HCT116 (cell line): ENCODE data around the gene SLC52A1. TPM values are rescaled to one million over a fixed set of nuclear protein-coding genes. Genes with fewer than 3 reads are reported as not detected.

Experiments
- ATAC-seq: fragments of 200-7000 bp; cut with Tn5 transposase; 2 replicates; pipeline ENCODE4 v1.9.1; 2020; ENCODE audit warnings: mild to moderate bottlenecking, moderate library complexity
- BruUV-seq: library from RNA; stranded (reverse); fragments of 400-500 nt; replicated peaks from 2 replicates; lab custom pipeline; 2021; lab: Mats Ljungman, UMichigan
- CTCF ChIA-PET: fragments of 300-600 bp; sonication (Branson Sonifier 250); formaldehyde crosslinking; loops from one replicate; lab custom pipeline; 2021; ENCODE audit warnings: antibody characterized with exemption; lab: Charles Lee
- POLR2A ChIA-PET: fragments of 300-600, 350-600 bp; sonication (Branson Sonifier 250); formaldehyde crosslinking; loops from one replicate; lab custom pipeline; 2021; ENCODE audit warnings: antibody characterized with exemption; lab: Charles Lee
- RAD21 ChIA-PET, 2 experiments: fragments of 300-600 bp; sonication (Branson Sonifier 250); formaldehyde crosslinking; loops; one replicate each; lab custom pipeline; 2023; ENCODE audit warnings: low total read pairs in 2 of 2; ENCODE audit not compliant: uncharacterized antibody in 2 of 2, unreplicated experiment in 2 of 2, low non-redundant PET in 1 of 2; lab: Charles Lee
- DNase-seq: peaks from one replicate; pipeline ENCODE4 v3.0.0-alpha.2; 2010; ENCODE audit warnings: low read depth, low spot score
- H2AFZ ChIP-seq: fragments of 200-600 bp; shearing (Covaris generic), sonication (generic); 2 replicates; pipeline ENCODE4 v1.6.1; 2017; ENCODE audit warnings: low read depth, mixed run types, mixed read lengths, antibody characterized with exemption, low read length; ENCODE audit not compliant: poor library complexity, severe bottlenecking
- H3K27ac ChIP-seq: 2 replicates; pipeline ENCODE4 v1.5.1; 2012; ENCODE audit warnings: low read depth, low read length
- H3K27me3 ChIP-seq: fragments of 200-600 bp; sonication (generic); 2 replicates; pipeline ENCODE4 v1.6.1; 2016; ENCODE audit warnings: mixed run types, low read length, mixed read lengths; ENCODE audit not compliant: insufficient read depth
- H3K36me3 ChIP-seq, 2 experiments: fragments of 200-500 bp in 1 of 2; fragments of 200-600 bp in 1 of 2; sonication (Bioruptor generic) in 1 of 2; sonication (generic) in 1 of 2; 2 replicates each; pipeline versions ENCODE4 v1.5.1 to v1.6.1; 2014 to 2016; ENCODE audit warnings: low read length in 2 of 2, inconsistent platforms in 1 of 2, mixed read lengths in 1 of 2, mixed run types in 1 of 2; ENCODE audit not compliant: insufficient read depth in 2 of 2, control insufficient read depth in 1 of 2
- H3K4me1 ChIP-seq, 2 experiments: fragments of 200-600 bp in 1 of 2; sonication (generic) in 1 of 2; 2 replicates each; pipeline versions ENCODE4 v1.5.1 to v1.6.1; 2012 to 2017; ENCODE audit warnings: low read length in 2 of 2, inconsistent platforms in 1 of 2, mild to moderate bottlenecking in 1 of 2, mixed read lengths in 1 of 2, mixed run types in 1 of 2, moderate library complexity in 1 of 2; ENCODE audit not compliant: insufficient read depth in 2 of 2, control insufficient read depth in 1 of 2
- H3K4me2 ChIP-seq: fragments of 200-600 bp; sonication (generic); 2 replicates; pipeline ENCODE4 v1.6.1; 2017; ENCODE audit warnings: mixed run types, low read length, mixed read lengths
- H3K4me3 ChIP-seq, 2 experiments: fragments of 200-600 bp in 1 of 2; sonication (generic) in 1 of 2; replicated peaks in 1 of 2; 2 replicates each; pipeline ENCODE4 v1.5.1; 2011 to 2016; ENCODE audit warnings: low read length in 2 of 2, control low read depth in 1 of 2, low read depth in 1 of 2, mild to moderate bottlenecking in 1 of 2, mixed read lengths in 1 of 2, mixed run types in 1 of 2
- H3K79me2 ChIP-seq: fragments of 200-600 bp; sonication (generic); 2 replicates; pipeline ENCODE4 v1.6.1; 2017; ENCODE audit warnings: mild to moderate bottlenecking, mixed run types, low read length, moderate library complexity, mixed read lengths; ENCODE audit not compliant: insufficient read depth
- H3K9ac ChIP-seq: fragments of 200-600 bp; sonication (generic); 2 replicates; pipeline ENCODE4 v1.6.1; 2016; ENCODE audit warnings: low read length, mixed read lengths
- H3K9me2 ChIP-seq: fragments of 200-600 bp; sonication (generic), shearing (Covaris generic); 2 replicates; pipeline ENCODE4 v1.6.1; 2017; ENCODE audit warnings: mixed run types, mild to moderate bottlenecking, moderate library complexity; ENCODE audit not compliant: insufficient read depth
- H3K9me3 ChIP-seq, 2 experiments: fragments of 200-500 bp in 1 of 2; fragments of 200-600 bp in 1 of 2; sonication (Bioruptor generic) in 1 of 2; sonication (generic) in 1 of 2; 2 replicates each; pipeline ENCODE4 v1.6.1; 2014 to 2017; ENCODE audit warnings: low read length in 2 of 2, mixed read lengths in 2 of 2, inconsistent platforms in 1 of 2, low read depth in 1 of 2, mild to moderate bottlenecking in 1 of 2, mixed run types in 1 of 2, moderate library complexity in 1 of 2; ENCODE audit not compliant: control insufficient read depth in 1 of 2, insufficient read depth in 1 of 2
- H4K20me1 ChIP-seq: fragments of 200-600 bp; sonication (generic), shearing (Covaris generic); 2 replicates; pipeline ENCODE4 v1.6.1; 2017; ENCODE audit warnings: mixed run types, mild to moderate bottlenecking, moderate library complexity; ENCODE audit not compliant: insufficient read depth
- CBX3 ChIP-seq: IDR thresholded peaks from 2 replicates; pipeline ENCODE4 v1.6.1; 2012; ENCODE audit warnings: low read depth
- CEBPB ChIP-seq: IDR thresholded peaks from 2 replicates; pipeline ENCODE4 v1.6.1; 2012; ENCODE audit warnings: low read depth
- EGR1 ChIP-seq: IDR thresholded peaks from 2 replicates; pipeline ENCODE4 v1.6.1; 2012; ENCODE audit warnings: low read depth
- ELF1 ChIP-seq: IDR thresholded peaks from 2 replicates; pipeline ENCODE4 v1.6.1; 2012; ENCODE audit warnings: low read depth, borderline replicate concordance
- EZH2 ChIP-seq: fragments of 200-600 bp; sonication (generic); IDR thresholded peaks from 2 replicates; pipeline ENCODE4 v1.6.1; 2017; ENCODE audit warnings: antibody characterized with exemption, mixed run types
- EZH2phosphoT487 ChIP-seq: fragments of 200-600 bp; IDR thresholded peaks from 2 replicates; pipeline ENCODE4 v1.6.1; 2018; ENCODE audit warnings: antibody characterized with exemption, borderline replicate concordance
- FOSL1 ChIP-seq: IDR thresholded peaks from 2 replicates; pipeline ENCODE4 v1.6.1; 2012; ENCODE audit warnings: low read depth
- POLR2A ChIP-seq: IDR thresholded peaks from 2 replicates; pipeline ENCODE4 v1.7.0; 2011; ENCODE audit warnings: borderline replicate concordance; ENCODE audit not compliant: insufficient read depth, insufficient read length; ENCODE audit errors: extremely low read depth
- POLR2AphosphoS5 ChIP-seq: IDR thresholded peaks from 2 replicates; pipeline ENCODE4 v1.6.1; 2011; ENCODE audit warnings: mild to moderate bottlenecking, low read depth, low read length, moderate library complexity
- RAD21 ChIP-seq: IDR thresholded peaks from 2 replicates; pipeline ENCODE4 v1.6.1; 2012; ENCODE audit warnings: low read depth, mild to moderate bottlenecking
- SRF ChIP-seq: IDR thresholded peaks from 2 replicates; pipeline ENCODE4 v1.6.1; 2012; ENCODE audit warnings: low read depth
- YY1 ChIP-seq: IDR thresholded peaks from 2 replicates; pipeline ENCODE4 v1.6.1; 2011; ENCODE audit warnings: low read length, low read depth, moderate library complexity, mild to moderate bottlenecking; ENCODE audit not compliant: insufficient replicate concordance; ENCODE audit errors: extremely low read depth
- ZFX ChIP-seq: fragments of 450-650 bp; IDR thresholded peaks from 2 replicates; pipeline ENCODE4 v1.6.1; 2017
- ZNF274 ChIP-seq: fragments of 200-500 bp; sonication (Bioruptor generic); IDR thresholded peaks from 2 replicates; pipeline ENCODE4 v1.6.1; 2014; ENCODE audit warnings: mild to moderate bottlenecking, low read depth, low read length, inconsistent platforms
- intact Hi-C: fragments of 100-400 bp; cut with micrococcal nuclease; formaldehyde crosslinking; loops from 2 replicates; pipeline ENCODE4 v1.10.0; 2022
- total RNA-seq: library from RNA; stranded (reverse); gene quantifications from one replicate; pipeline ENCODE4 v1.2.1, GENCODE V29; 2021; ENCODE audit not compliant: unreplicated experiment
- TF ChIP-seq, protein P1 (sequence below): IDR thresholded peaks from 2 replicates; pipeline ENCODE4 v1.6.1; 2012
- TF ChIP-seq, protein P2 (sequence below): IDR thresholded peaks from 2 replicates; pipeline ENCODE4 v1.6.1; 2011; ENCODE audit warnings: mild to moderate bottlenecking, low read length, moderate library complexity; ENCODE audit not compliant: insufficient replicate concordance; ENCODE audit errors: extremely low read depth
- TF ChIP-seq, protein P3 (sequence below), 3 experiments: fragments of 200-600 bp in 1 of 3; sonication (generic) in 1 of 3; IDR thresholded peaks in 2 of 3; conservative IDR thresholded peaks in 1 of 3; 2 replicates each; pipeline ENCODE4 v1.5.1; 2012 to 2017; ENCODE audit warnings: low read depth in 2 of 3, low read length in 2 of 3, antibody characterized with exemption in 1 of 3, borderline replicate concordance in 1 of 3, control low read depth in 1 of 3, mild to moderate bottlenecking in 1 of 3, mixed read lengths in 1 of 3, mixed run types in 1 of 3, moderate library complexity in 1 of 3; ENCODE audit not compliant: insufficient read depth in 1 of 3
- TF ChIP-seq, protein P4 (sequence below): IDR thresholded peaks from 2 replicates; pipeline ENCODE4 v1.6.1; 2012

Gene SLC52A1
- total RNA-seq, 1 experiment from 2014 or later = not detected

DNA sequence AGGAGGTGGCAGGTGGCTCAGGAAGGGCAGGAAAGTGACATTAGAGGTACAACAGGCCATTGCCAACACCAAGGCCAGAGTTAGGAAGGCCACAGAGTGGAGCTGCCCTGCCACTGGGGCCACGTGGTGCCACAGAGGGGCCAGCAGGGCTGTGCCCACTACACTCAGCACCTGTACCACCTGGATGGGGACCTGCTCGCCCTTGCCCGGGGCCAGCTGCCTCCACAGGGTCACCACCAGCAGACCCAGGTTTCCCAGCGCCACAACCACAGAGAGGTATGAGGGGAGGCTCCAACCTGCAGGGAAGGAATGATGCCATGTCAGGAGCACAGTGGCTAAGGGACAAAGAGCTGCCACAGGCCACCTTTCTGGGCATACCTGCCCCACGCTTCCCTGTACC lies 1.2 kb downstream of the SLC52A1 start (continued):
- TF ChIP-seq FOSL1 (no peak), EGR1 (no peak), ZFX (no peak)

DNA sequence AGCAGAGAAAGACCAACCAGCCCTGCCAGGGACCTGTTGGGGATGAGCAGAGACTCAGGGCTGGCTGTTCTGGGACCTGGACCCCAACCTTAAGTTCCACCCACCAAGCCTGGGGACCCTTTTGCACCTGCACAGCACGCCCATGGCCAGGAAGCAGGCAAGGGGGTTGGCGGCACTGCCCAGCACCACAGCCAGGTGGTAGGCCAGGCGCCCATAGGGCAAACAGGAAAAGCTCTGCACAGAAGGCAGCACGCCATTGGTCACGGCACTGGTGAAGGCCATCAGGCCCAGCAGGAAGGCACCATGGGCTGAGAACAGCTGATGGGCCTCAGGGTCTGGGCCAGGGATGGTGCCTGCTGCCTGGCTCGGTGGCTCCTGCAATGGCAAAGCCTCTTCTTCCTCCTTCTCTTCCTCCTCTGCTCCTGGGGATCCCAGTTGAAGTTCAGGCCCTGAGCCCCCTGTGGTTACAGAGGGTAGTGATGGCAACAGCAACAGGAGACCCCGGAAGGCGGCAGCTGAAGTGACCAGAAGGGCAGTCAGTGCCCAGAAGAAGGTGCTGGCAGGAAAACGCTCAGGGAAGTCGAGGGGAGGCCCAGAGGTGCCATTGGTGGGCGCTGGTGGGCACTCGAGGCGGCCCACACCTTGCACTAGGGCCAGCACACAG lies 1.7 kb downstream of the SLC52A1 start:
- H3K27ac ChIP-seq = no peak overlapping the region
- TF ChIP-seq, protein P1, sequence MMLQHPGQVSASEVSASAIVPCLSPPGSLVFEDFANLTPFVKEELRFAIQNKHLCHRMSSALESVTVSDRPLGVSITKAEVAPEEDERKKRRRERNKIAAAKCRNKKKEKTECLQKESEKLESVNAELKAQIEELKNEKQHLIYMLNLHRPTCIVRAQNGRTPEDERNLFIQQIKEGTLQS = no peak
- TF ChIP-seq EZH2phosphoT487 = no peak
- TF ChIP-seq ZNF274 = no peak
- no peak for TF ChIP-seq YY1
- TF ChIP-seq, protein P2, sequence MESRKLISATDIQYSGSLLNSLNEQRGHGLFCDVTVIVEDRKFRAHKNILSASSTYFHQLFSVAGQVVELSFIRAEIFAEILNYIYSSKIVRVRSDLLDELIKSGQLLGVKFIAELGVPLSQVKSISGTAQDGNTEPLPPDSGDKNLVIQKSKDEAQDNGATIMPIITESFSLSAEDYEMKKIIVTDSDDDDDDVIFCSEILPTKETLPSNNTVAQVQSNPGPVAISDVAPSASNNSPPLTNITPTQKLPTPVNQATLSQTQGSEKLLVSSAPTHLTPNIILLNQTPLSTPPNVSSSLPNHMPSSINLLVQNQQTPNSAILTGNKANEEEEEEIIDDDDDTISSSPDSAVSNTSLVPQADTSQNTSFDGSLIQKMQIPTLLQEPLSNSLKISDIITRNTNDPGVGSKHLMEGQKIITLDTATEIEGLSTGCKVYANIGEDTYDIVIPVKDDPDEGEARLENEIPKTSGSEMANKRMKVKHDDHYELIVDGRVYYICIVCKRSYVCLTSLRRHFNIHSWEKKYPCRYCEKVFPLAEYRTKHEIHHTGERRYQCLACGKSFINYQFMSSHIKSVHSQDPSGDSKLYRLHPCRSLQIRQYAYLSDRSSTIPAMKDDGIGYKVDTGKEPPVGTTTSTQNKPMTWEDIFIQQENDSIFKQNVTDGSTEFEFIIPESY = no peak
- TF ChIP-seq RAD21 = no peak
- TF ChIP-seq CEBPB = no peak
- TF ChIP-seq ELF1 = no peak
- TF ChIP-seq POLR2A = no peak
- no peak for TF ChIP-seq POLR2AphosphoS5
- TF ChIP-seq, protein P3, sequence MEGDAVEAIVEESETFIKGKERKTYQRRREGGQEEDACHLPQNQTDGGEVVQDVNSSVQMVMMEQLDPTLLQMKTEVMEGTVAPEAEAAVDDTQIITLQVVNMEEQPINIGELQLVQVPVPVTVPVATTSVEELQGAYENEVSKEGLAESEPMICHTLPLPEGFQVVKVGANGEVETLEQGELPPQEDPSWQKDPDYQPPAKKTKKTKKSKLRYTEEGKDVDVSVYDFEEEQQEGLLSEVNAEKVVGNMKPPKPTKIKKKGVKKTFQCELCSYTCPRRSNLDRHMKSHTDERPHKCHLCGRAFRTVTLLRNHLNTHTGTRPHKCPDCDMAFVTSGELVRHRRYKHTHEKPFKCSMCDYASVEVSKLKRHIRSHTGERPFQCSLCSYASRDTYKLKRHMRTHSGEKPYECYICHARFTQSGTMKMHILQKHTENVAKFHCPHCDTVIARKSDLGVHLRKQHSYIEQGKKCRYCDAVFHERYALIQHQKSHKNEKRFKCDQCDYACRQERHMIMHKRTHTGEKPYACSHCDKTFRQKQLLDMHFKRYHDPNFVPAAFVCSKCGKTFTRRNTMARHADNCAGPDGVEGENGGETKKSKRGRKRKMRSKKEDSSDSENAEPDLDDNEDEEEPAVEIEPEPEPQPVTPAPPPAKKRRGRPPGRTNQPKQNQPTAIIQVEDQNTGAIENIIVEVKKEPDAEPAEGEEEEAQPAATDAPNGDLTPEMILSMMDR (IDR thresholded peaks at IDR 0.05 in 2 of 3, conservative IDR thresholded peaks at IDR 0.05 in 1 of 3; ENCODE audit: borderline replicate concordance in 1 of 3, insufficient read depth in 1 of 3, low read depth in 2 of 3, low read length in 2 of 3) = no peak
- TF ChIP-seq EZH2 = no peak
- TF ChIP-seq CBX3 = no peak
- TF ChIP-seq EGR1 = no peak
- TF ChIP-seq SRF = no peak
- TF ChIP-seq, protein P4, sequence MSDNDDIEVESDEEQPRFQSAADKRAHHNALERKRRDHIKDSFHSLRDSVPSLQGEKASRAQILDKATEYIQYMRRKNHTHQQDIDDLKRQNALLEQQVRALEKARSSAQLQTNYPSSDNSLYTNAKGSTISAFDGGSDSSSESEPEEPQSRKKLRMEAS = no peak
- TF ChIP-seq, all 23 proteins: peak for 0
- Histone ChIP-seq H3K79me2 (no peaks in the 10 kb centered on the region), H3K36me3 (no peaks in the 10 kb centered on the region), H3K4me1 (peaks cover 3 to 11% of the 10 kb centered on the region in 2 experiments; a peak in 3 of 4 replicates), H3K9me2 (no peaks in the 10 kb centered on the region), H2AFZ (no peak overlapping the region), H3K4me3 (no peak overlapping the region), H3K9ac (no peak overlapping the region), H4K20me1 (no peaks in the 10 kb centered on the region), H3K27me3 (no peaks in the 10 kb centered on the region), H3K9me3 (no peaks in the 10 kb centered on the region), H3K4me2 (no peak overlapping the region)
- ChIA-PET CTCF (no interaction called here), POLR2A (no interaction called here), RAD21 (no interaction called here)
- no peak for DNase-seq
- ATAC-seq = no peak
- BruUV-seq = no TSS peak
- intact Hi-C loops = no loop called here
